Esophagus muscularis mucosa (tissue), 2 donors: ENCODE measurements around the gene VSIG2.

Experiments
- EP300 ChIP-seq: sonication (generic); formaldehyde crosslinking; IDR thresholded peaks from one replicate; pipeline ENCODE4 v1.6.1; 2017; ENCODE audit warnings: antibody characterized with exemption
- POLR2A ChIP-seq: fragments of 450-650 bp; IDR thresholded peaks from one replicate; pipeline ENCODE4 v1.6.1; 2017; ENCODE audit warnings: antibody characterized with exemption, moderate library complexity, mild to moderate bottlenecking, low read depth

DNA sequence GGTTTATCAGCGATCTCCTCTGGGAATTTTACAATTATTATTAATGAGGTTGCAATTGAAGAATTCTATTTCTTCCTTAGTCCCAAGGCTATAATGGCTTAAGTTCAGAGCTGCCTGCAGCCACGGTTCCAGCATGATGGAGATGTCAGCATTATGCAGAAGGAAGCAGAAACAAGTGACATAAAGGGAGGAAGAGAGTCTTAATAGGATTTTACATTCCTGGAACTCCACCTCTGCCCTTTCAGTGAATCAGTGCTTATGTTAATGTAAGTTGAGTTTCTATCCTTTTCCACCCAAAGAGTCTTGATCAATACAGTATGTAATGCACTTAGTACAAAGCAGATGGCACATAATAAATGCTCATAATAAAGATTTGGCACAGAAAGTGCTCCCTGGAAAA, 23.9 kb downstream of the VSIG2 start:
- TF ChIP-seq POLR2A: no peak
- TF ChIP-seq EP300: no peak
